H1 (cell line): ENCODE data around the gene NCOA5. TPM values are rescaled to one million over a fixed set of nuclear protein-coding genes. Genes with fewer than 3 reads are reported as not detected.

Experiments used
- CTCF ChIA-PET: fragments of 300-600 bp; sonication (Branson Sonifier 250); formaldehyde crosslinking; loops from one replicate; lab custom pipeline; 2021; ENCODE audit not compliant: partially characterized antibody; lab: Charles Lee
- POLR2A ChIA-PET: fragments of 300-600 bp; sonication (Branson Sonifier 250); formaldehyde crosslinking; loops from one replicate; lab custom pipeline; 2021; ENCODE audit warnings: inconsistent platforms; ENCODE audit not compliant: partially characterized antibody; lab: Charles Lee
- DNase-seq, 2 experiments: peaks; one replicate each; pipeline versions ENCODE4 v3.0.0 to v3.0.0-alpha.2; 2010 to 2022; ENCODE audit warnings: low spot score in 2 of 2, low read depth in 1 of 2, mixed read lengths in 1 of 2
- FAIRE-seq: peaks from 2 replicates; lab custom pipeline; 2011; peaks lifted over from hg19 to GRCh38; lab: Jason Lieb, UNC
- H2AFZ ChIP-seq: 2 replicates; pipeline ENCODE4 v1.8.1; 2012; ENCODE audit warnings: low read length, inconsistent platforms
- H2AK5ac ChIP-seq: 2 replicates; pipeline ENCODE4 v1.6.1; 2013; ENCODE audit warnings: low read depth, low read length
- H2BK120ac ChIP-seq: replicated peaks from 2 replicates; pipeline ENCODE3; 2013; ENCODE audit warnings: low read depth, low read length, inconsistent platforms
- H2BK12ac ChIP-seq: 2 replicates; pipeline ENCODE4 v1.6.1; 2013; ENCODE audit warnings: low read depth, low read length
- H2BK15ac ChIP-seq: 2 replicates; pipeline ENCODE4 v1.6.1; 2013; ENCODE audit warnings: low read length
- H2BK20ac ChIP-seq: 2 replicates; pipeline ENCODE4 v1.6.1; 2013; ENCODE audit warnings: low read length
- H2BK5ac ChIP-seq: 2 replicates; pipeline ENCODE4 v1.6.1; 2013; ENCODE audit warnings: low read depth, low read length
- H3K14ac ChIP-seq: 2 replicates; pipeline ENCODE4 v1.6.1; 2013; ENCODE audit warnings: inconsistent platforms; ENCODE audit not compliant: insufficient read length
- H3K18ac ChIP-seq: 2 replicates; pipeline ENCODE4 v1.6.1; 2013; ENCODE audit warnings: low read length; ENCODE audit errors: extremely low read depth
- H3K23ac ChIP-seq: 2 replicates; pipeline ENCODE4 v1.6.1; 2013; ENCODE audit warnings: inconsistent platforms; ENCODE audit not compliant: insufficient read length
- H3K23me2 ChIP-seq: 2 replicates; pipeline ENCODE4 v1.6.1; 2013; ENCODE audit warnings: low read depth, low read length
- H3K27ac ChIP-seq: 2 replicates; pipeline ENCODE4 v1.6.1; 2011; ENCODE audit warnings: low read depth, low read length, inconsistent platforms
- H3K27me3 ChIP-seq, 4 experiments: replicated peaks in 1 of 4; 1 replicate in 1 of 4; 2 replicates in 3 of 4; pipeline versions ENCODE4 v1.6.1 to v1.8.1; 2011 to 2013; ENCODE audit warnings: low read length in 3 of 4, mild to moderate bottlenecking in 3 of 4, inconsistent platforms in 2 of 4, mixed read lengths in 2 of 4, moderate library complexity in 1 of 4; ENCODE audit not compliant: control insufficient read depth in 3 of 4, insufficient read depth in 3 of 4; ENCODE audit errors: extremely low read depth in 1 of 4
- H3K36me3 ChIP-seq, 4 experiments: 2 replicates each; pipeline versions ENCODE4 v1.6.1 to v1.8.1; 2011 to 2013; ENCODE audit warnings: mild to moderate bottlenecking in 4 of 4, low read length in 3 of 4, moderate library complexity in 2 of 4, control low read depth in 1 of 4, inconsistent platforms in 1 of 4; ENCODE audit not compliant: insufficient read depth in 4 of 4, control insufficient read depth in 2 of 4
- H3K4ac ChIP-seq: replicated peaks from 2 replicates; pipeline ENCODE3; 2013; ENCODE audit warnings: low read length, low read depth, mixed read lengths, inconsistent platforms; ENCODE audit not compliant: insufficient read length
- H3K4me1 ChIP-seq, 4 experiments: replicated peaks in 1 of 4; 1 replicate in 1 of 4; 2 replicates in 3 of 4; pipeline versions ENCODE4 v1.6.1 to v1.8.1; 2011 to 2013; ENCODE audit warnings: low read length in 3 of 4, inconsistent platforms in 2 of 4, mixed read lengths in 1 of 4; ENCODE audit not compliant: insufficient read depth in 4 of 4, control insufficient read depth in 3 of 4
- H3K4me2 ChIP-seq, 2 experiments: 2 replicates each; pipeline versions ENCODE4 v1.6.1 to v1.8.1; 2011 to 2013; ENCODE audit warnings: low read depth in 2 of 2, low read length in 2 of 2, control low read depth in 1 of 2, inconsistent platforms in 1 of 2, mild to moderate bottlenecking in 1 of 2; ENCODE audit not compliant: insufficient read depth in 1 of 2
- H3K4me3 ChIP-seq, 4 experiments: fragments of 200-600, 300-600 bp in 1 of 4; sonication (generic), shearing (Covaris generic), sonication (Bioruptor Twin) in 1 of 4; 2 replicates each; pipeline versions ENCODE4 v1.5.1 to v1.8.1; 2011 to 2016; ENCODE audit warnings: low read length in 4 of 4, low read depth in 3 of 4, control low read depth in 2 of 4, inconsistent platforms in 2 of 4, mild to moderate bottlenecking in 2 of 4, mixed read lengths in 1 of 4, moderate library complexity in 1 of 4; ENCODE audit not compliant: insufficient read depth in 2 of 4; ENCODE audit errors: extremely low read depth in 1 of 4
- H3K56ac ChIP-seq: replicated peaks from 2 replicates; pipeline ENCODE3; 2013; ENCODE audit warnings: low read depth, mild to moderate bottlenecking, mixed read lengths, low read length, inconsistent platforms; ENCODE audit not compliant: insufficient read length
- H3K79me1 ChIP-seq: 2 replicates; pipeline ENCODE4 v1.6.1; 2013; ENCODE audit warnings: low read depth, low read length, control low read depth
- H3K79me2 ChIP-seq, 2 experiments: 2 replicates each; pipeline versions ENCODE4 v1.6.1 to v1.8.1; 2012 to 2013; ENCODE audit warnings: low read length in 2 of 2, mild to moderate bottlenecking in 2 of 2, inconsistent platforms in 1 of 2; ENCODE audit not compliant: insufficient read depth in 2 of 2, control insufficient read depth in 1 of 2
- H3K9ac ChIP-seq, 4 experiments: replicated peaks in 1 of 4; 1 replicate in 1 of 4; 2 replicates in 3 of 4; pipeline versions ENCODE4 v1.6.1 to v1.8.1; 2011 to 2013; ENCODE audit warnings: low read depth in 3 of 4, low read length in 3 of 4, control low read depth in 2 of 4, mild to moderate bottlenecking in 2 of 4, moderate library complexity in 2 of 4, inconsistent platforms in 1 of 4; ENCODE audit errors: extremely low read depth in 1 of 4
- H3K9me3 ChIP-seq, 2 experiments: 2 replicates each; pipeline versions ENCODE4 v1.6.1 to v1.8.1; 2012 to 2013; ENCODE audit warnings: mild to moderate bottlenecking in 2 of 2, moderate library complexity in 2 of 2, control low read depth in 1 of 2, inconsistent platforms in 1 of 2, low read depth in 1 of 2, low read length in 1 of 2, mixed read lengths in 1 of 2; ENCODE audit not compliant: insufficient read depth in 2 of 2
- H4K20me1 ChIP-seq, 2 experiments: replicated peaks in 1 of 2; 2 replicates each; pipeline versions ENCODE3 to v1.8.1; 2011 to 2013; ENCODE audit warnings: inconsistent platforms in 2 of 2, low read length in 2 of 2, mild to moderate bottlenecking in 1 of 2; ENCODE audit not compliant: insufficient read depth in 2 of 2, control insufficient read depth in 1 of 2
- H4K5ac ChIP-seq: 2 replicates; pipeline ENCODE4 v1.6.1; 2013; ENCODE audit warnings: low read length, low read depth, mixed read lengths, inconsistent platforms; ENCODE audit not compliant: insufficient read length
- H4K8ac ChIP-seq: 2 replicates; pipeline ENCODE4 v1.8.0; 2013; ENCODE audit warnings: mild to moderate bottlenecking, moderate library complexity, low read length, inconsistent platforms; ENCODE audit not compliant: insufficient read depth; ENCODE audit errors: extremely low read depth
- H4K91ac ChIP-seq: replicated peaks from 2 replicates; pipeline ENCODE3; 2013; ENCODE audit warnings: low read length, mixed read lengths, inconsistent platforms; ENCODE audit not compliant: insufficient read length
- CEBPB ChIP-seq: IDR thresholded peaks from 2 replicates; pipeline ENCODE4 v1.6.1; 2012; ENCODE audit warnings: low read depth, low read length
- CTCF ChIP-seq, 3 experiments: IDR thresholded peaks; 1 replicate in 2 of 3; 2 replicates in 1 of 3; pipeline versions ENCODE4 v1.5.1 to v1.6.1; 2011; ENCODE audit warnings: low read length in 3 of 3, mild to moderate bottlenecking in 3 of 3, inconsistent platforms in 2 of 3, low read depth in 1 of 3, moderate library complexity in 1 of 3; ENCODE audit not compliant: insufficient read depth in 1 of 3; ENCODE audit errors: control extremely low read depth in 1 of 3
- EP300 ChIP-seq, 2 experiments: IDR thresholded peaks; 1 replicate in 1 of 2; 2 replicates in 1 of 2; pipeline ENCODE4 v1.6.1; 2011 to 2012; ENCODE audit warnings: low read depth in 2 of 2, low read length in 2 of 2, mild to moderate bottlenecking in 2 of 2, borderline replicate concordance in 1 of 2, inconsistent platforms in 1 of 2, moderate library complexity in 1 of 2
- FOSL1 ChIP-seq: IDR thresholded peaks from 2 replicates; pipeline ENCODE4 v1.6.1; 2011; ENCODE audit warnings: mild to moderate bottlenecking, low read depth, low read length, moderate library complexity; ENCODE audit not compliant: insufficient read depth
- HDAC2 ChIP-seq, 2 experiments: fragments of 300-600 bp in 1 of 2; sonication (generic) in 1 of 2; IDR thresholded peaks; 2 replicates each; pipeline ENCODE4 v1.6.1; 2011 to 2012; ENCODE audit warnings: low read depth in 2 of 2, low read length in 2 of 2, mild to moderate bottlenecking in 2 of 2, moderate library complexity in 2 of 2, borderline replicate concordance in 1 of 2, inconsistent platforms in 1 of 2
- MAFK ChIP-seq: IDR thresholded peaks from 2 replicates; pipeline ENCODE4 v1.6.1; 2012; ENCODE audit warnings: low read depth, mild to moderate bottlenecking, improper control_type of control experiment, low read length
- POLR2AphosphoS5 ChIP-seq: IDR thresholded peaks from 2 replicates; pipeline ENCODE4 v1.6.1; 2011; ENCODE audit warnings: low read depth, low read length
- RBBP5 ChIP-seq: IDR thresholded peaks from 2 replicates; pipeline ENCODE4 v1.7.1; 2012; ENCODE audit warnings: low read depth, mild to moderate bottlenecking, inconsistent platforms, low read length, moderate library complexity, borderline replicate concordance
- SIN3A ChIP-seq, 2 experiments: IDR thresholded peaks in 1 of 2; conservative IDR thresholded peaks in 1 of 2; 2 replicates each; pipeline ENCODE4 v1.6.1; 2011 to 2012; ENCODE audit warnings: low read length in 2 of 2, improper control_type of control experiment in 1 of 2, low read depth in 1 of 2, mild to moderate bottlenecking in 1 of 2
- SRF ChIP-seq: IDR thresholded peaks from 2 replicates; pipeline ENCODE4 v1.6.1; 2011; ENCODE audit warnings: mild to moderate bottlenecking, low read depth, low read length, moderate library complexity
- WGBS, 2 experiments: shearing (Covaris generic) in 1 of 2; methylation state at CpG; one replicate each; pipeline versions ENCODE4 v1.1.6 to v1.1.7; 2013 to 2015; ENCODE audit warnings: low lambda C conversion rate in 2 of 2, mixed read lengths in 2 of 2, inconsistent platforms in 1 of 2, low coverage in 1 of 2, missing lambda C conversion rate in 1 of 2; ENCODE audit not compliant: insufficient replicate concordance in 2 of 2, insufficient coverage in 1 of 2, insufficient read length in 1 of 2; ENCODE audit errors: extremely low coverage in 1 of 2, missing lambda C conversion rate in 1 of 2; 5-methylcytosine and 5-hydroxymethylcytosine counted together
- polyA plus RNA-seq, 7 experiments: library from polyadenylated mRNA; depleted of rRNA in 3 of 7; stranded (reverse) in 5 of 7; unstranded in 2 of 7; fragments of >200 nt in 5 of 7; fragments of 200-250 nt in 2 of 7; gene quantifications; 1 replicate in 5 of 7; 2 replicates in 1 of 7; 4 replicates in 1 of 7; pipeline versions ENCODE4 v1.2.1 to v1.2.3, GENCODE V29; 2011 to 2013; ENCODE audit warnings: missing spikeins in 2 of 7, mixed read lengths in 2 of 7
- total RNA-seq: library from RNA; stranded (reverse); fragmentation: NEBNext Ultra II Directional; extraction: Animal tissue kit (Norgen Biotek cat#: 25700); gene quantifications from 2 replicates; pipeline ENCODE4 v1.2.1, GENCODE V29; 2021

The NCOA5 gene
- total and polyA plus RNA-seq, 2 of the 8 experiments (the other 6 are each of a cell fraction or from before 2014, with no cell fraction given), result 20.4 to 29.0 TPM

DNA sequence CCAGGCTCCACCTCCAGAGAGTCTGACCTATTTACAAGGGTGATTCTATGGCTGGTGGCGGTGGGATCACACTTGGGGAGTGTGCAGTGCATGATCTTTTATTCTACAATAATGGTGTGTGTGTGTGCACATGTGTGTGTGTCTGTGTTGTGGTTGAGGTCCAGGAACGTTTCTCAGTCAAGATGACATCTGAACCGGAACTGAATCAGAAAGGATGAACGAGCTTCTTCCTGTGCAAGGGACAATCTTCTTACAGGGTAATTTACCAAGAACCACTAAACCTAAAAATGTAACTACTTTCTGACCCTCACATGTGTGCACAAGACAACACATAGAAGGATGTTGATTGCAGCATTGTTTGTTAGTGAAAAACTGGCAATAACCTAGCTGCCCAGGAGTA is 72.5 kb downstream of the NCOA5 start:
- Histone ChIP-seq H3K79me1 (no peaks in the 10 kb centered on the region), H3K27ac (no peak overlapping the region), H3K9ac (no peak overlapping the region), H3K9me3 (no peaks in the 10 kb centered on the region), H3K4ac (no peak overlapping the region), H3K79me2 (no peaks in the 10 kb centered on the region), H3K4me3 (no peak overlapping the region), H2BK120ac (no peak overlapping the region), H2BK20ac (no peak overlapping the region), H3K4me1 (peaks cover 0 to 4% (median under 1%) of the 10 kb centered on the region in 4 experiments; a peak in 3 of 7 replicates), H2BK12ac (no peak overlapping the region), H4K5ac (no peak overlapping the region), H3K23me2 (peaks cover 7% of the 10 kb centered on the region), H4K91ac (no peak overlapping the region), H3K4me2 (no peak overlapping the region), H4K20me1 (peaks cover 0 to 5% of the 10 kb centered on the region in 2 experiments), H3K36me3 (no peaks in the 10 kb centered on the region), H2BK5ac (no peak overlapping the region), H3K27me3 (peaks cover 0 to 7% (median 5%) of the 10 kb centered on the region in 4 experiments; a peak in 4 of 7 replicates), H2AFZ (no peak overlapping the region), H2BK15ac (no peak overlapping the region), H3K18ac (no peak overlapping the region), H2AK5ac (no peak overlapping the region), H3K23ac (no peak overlapping the region), H3K56ac (no peak overlapping the region), H4K8ac (no peak overlapping the region), H3K14ac (no peak overlapping the region)
- FAIRE-seq, result no peak
- DNase-seq, result no peak
- 92% methylated on average over 4 of the region's 4 CpGs; no CpG with 5 or more reads in 1 of the 2 experiments for WGBS, 2 experiments
- CTCF ChIA-PET, result interaction anchor here (1.0 to 2.4 kb wide), 8 partner anchors 14 to 332 kb away, joined by 3 to 16 read pairs (median 4); no protein-coding TSS in a partner anchor
- POLR2A ChIA-PET, result interaction anchor here (0.6 to 1.7 kb wide), 3 partner anchors 47 to 82 kb away, joined by 3 to 4 read pairs (median 3); no protein-coding TSS in a partner anchor
- TF ChIP-seq RBBP5, result no peak
- TF ChIP-seq POLR2AphosphoS5, result no peak
- no peak for TF ChIP-seq SRF
- TF ChIP-seq HDAC2 (IDR thresholded peaks at IDR 0.05; ENCODE audit: borderline replicate concordance in 1 of 2, low read depth in 2 of 2, low read length in 2 of 2), result no peak
- TF ChIP-seq FOSL1, result no peak
- no peak for TF ChIP-seq CTCF (IDR thresholded peaks at IDR 0.05; ENCODE audit: control extremely low read depth in 1 of 3, insufficient read depth in 1 of 3, low read depth in 1 of 3, low read length in 3 of 3)
- TF ChIP-seq CEBPB, result no peak
- TF ChIP-seq EP300 (IDR thresholded peaks at IDR 0.05; ENCODE audit: borderline replicate concordance in 1 of 2, low read depth in 2 of 2, low read length in 2 of 2), result no peak
- no peak for TF ChIP-seq MAFK
- no peak for TF ChIP-seq SIN3A (conservative IDR thresholded peaks at IDR 0.05 in 1 of 2, IDR thresholded peaks at IDR 0.05 in 1 of 2; ENCODE audit: low read depth in 1 of 2, low read length in 2 of 2)
